ENCODE data around the gene AK9.

AK9 gene

DNA sequence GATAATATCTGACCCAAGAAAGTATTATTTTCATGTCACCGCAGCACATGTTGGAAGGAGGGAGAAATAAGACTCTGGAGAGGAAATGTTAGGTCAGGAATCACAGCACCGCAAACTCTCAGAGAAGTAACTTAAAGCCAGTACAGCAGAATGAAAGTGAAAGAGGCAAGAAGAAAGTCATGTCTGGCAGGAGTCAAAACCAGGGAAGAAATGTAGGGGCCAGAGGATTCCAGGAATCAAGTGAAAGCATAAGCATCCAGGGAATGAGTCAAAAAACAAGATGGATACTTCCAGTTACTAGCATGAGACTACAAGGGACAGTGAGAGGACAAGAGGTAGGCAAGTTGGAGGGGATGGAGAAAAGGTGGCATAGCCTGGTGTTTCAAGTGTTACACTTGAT lies 80.4 kb downstream of the AK9 start:
- no peaks in the 10 kb centered on the region for H3K9me3 ChIP-seq (ENCODE audit: low read length)
- TF ChIP-seq EZH2 (IDR thresholded peaks at IDR 0.05; ENCODE audit: borderline replicate concordance, low read length): no peak
- TF ChIP-seq, protein P1, sequence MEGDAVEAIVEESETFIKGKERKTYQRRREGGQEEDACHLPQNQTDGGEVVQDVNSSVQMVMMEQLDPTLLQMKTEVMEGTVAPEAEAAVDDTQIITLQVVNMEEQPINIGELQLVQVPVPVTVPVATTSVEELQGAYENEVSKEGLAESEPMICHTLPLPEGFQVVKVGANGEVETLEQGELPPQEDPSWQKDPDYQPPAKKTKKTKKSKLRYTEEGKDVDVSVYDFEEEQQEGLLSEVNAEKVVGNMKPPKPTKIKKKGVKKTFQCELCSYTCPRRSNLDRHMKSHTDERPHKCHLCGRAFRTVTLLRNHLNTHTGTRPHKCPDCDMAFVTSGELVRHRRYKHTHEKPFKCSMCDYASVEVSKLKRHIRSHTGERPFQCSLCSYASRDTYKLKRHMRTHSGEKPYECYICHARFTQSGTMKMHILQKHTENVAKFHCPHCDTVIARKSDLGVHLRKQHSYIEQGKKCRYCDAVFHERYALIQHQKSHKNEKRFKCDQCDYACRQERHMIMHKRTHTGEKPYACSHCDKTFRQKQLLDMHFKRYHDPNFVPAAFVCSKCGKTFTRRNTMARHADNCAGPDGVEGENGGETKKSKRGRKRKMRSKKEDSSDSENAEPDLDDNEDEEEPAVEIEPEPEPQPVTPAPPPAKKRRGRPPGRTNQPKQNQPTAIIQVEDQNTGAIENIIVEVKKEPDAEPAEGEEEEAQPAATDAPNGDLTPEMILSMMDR (IDR thresholded peaks at IDR 0.05; ENCODE audit: low read length): no peak
- H2AFZ ChIP-seq (ENCODE audit: low read length): no peak overlapping the region
- H3K4me3 ChIP-seq (ENCODE audit: low read depth, low read length, poor library complexity, severe bottlenecking): no peak overlapping the region
- H3K4me1 ChIP-seq (ENCODE audit: insufficient read depth, low read length, severe bottlenecking): no peaks in the 10 kb centered on the region
- H3K36me3 ChIP-seq (ENCODE audit: insufficient read depth, low read length): no peaks in the 10 kb centered on the region
- no peaks in the 10 kb centered on the region for H3K79me2 ChIP-seq (ENCODE audit: insufficient read depth, low read length)
- no peaks in the 10 kb centered on the region for H3K9me2 ChIP-seq (ENCODE audit: low read depth, low read length)
- H3K4me2 ChIP-seq (ENCODE audit: low read length): no peak overlapping the region
- H3K27me3 ChIP-seq (ENCODE audit: insufficient read depth, low read length): no peaks in the 10 kb centered on the region
- no peaks in the 10 kb centered on the region for H4K20me1 ChIP-seq (ENCODE audit: insufficient read depth, low read length)
- no peak overlapping the region for H3K9ac ChIP-seq (ENCODE audit: low read length)
- H3F3A ChIP-seq (ENCODE audit: insufficient read depth, low read length): no peaks in the 10 kb centered on the region
- no peak overlapping the region for H3K27ac ChIP-seq (ENCODE audit: low read depth, low read length, poor library complexity, severe bottlenecking)

GRCh38 chr6:109609737-109610136 lies 81.3 kb downstream of the AK9 start:
- no peak overlapping the region for H3K4me3 ChIP-seq (ENCODE audit: low read depth, low read length, poor library complexity, severe bottlenecking)
- no peaks in the 10 kb centered on the region for H3K36me3 ChIP-seq (ENCODE audit: insufficient read depth, low read length)
- H3K9ac ChIP-seq (ENCODE audit: low read length): no peak overlapping the region
- no peaks in the 10 kb centered on the region for H3K79me2 ChIP-seq (ENCODE audit: insufficient read depth, low read length)
- no peaks in the 10 kb centered on the region for H3F3A ChIP-seq (ENCODE audit: insufficient read depth, low read length)
- H3K27me3 ChIP-seq (ENCODE audit: insufficient read depth, low read length): no peaks in the 10 kb centered on the region
- no peak overlapping the region for H3K4me2 ChIP-seq (ENCODE audit: low read length)
- no peak overlapping the region for H3K27ac ChIP-seq (ENCODE audit: low read depth, low read length, poor library complexity, severe bottlenecking)
- TF ChIP-seq, protein P1 (IDR thresholded peaks at IDR 0.05; ENCODE audit: low read length): no peak
- TF ChIP-seq EZH2 (IDR thresholded peaks at IDR 0.05; ENCODE audit: borderline replicate concordance, low read length): no peak
- H2AFZ ChIP-seq (ENCODE audit: low read length): no peak overlapping the region
- no peaks in the 10 kb centered on the region for H3K4me1 ChIP-seq (ENCODE audit: insufficient read depth, low read length, severe bottlenecking)
- H3K9me2 ChIP-seq (ENCODE audit: low read depth, low read length): no peaks in the 10 kb centered on the region
- H3K9me3 ChIP-seq (ENCODE audit: low read length): no peaks in the 10 kb centered on the region
- H4K20me1 ChIP-seq (ENCODE audit: insufficient read depth, low read length): no peaks in the 10 kb centered on the region

- no peak overlapping the region for H3K27ac ChIP-seq (ENCODE audit: low read depth, low read length, poor library complexity, severe bottlenecking)
- no peak overlapping the region for H2AFZ ChIP-seq (ENCODE audit: low read length)
- no peaks in the 10 kb centered on the region for H4K20me1 ChIP-seq (ENCODE audit: insufficient read depth, low read length)
- TF ChIP-seq, protein P1 (IDR thresholded peaks at IDR 0.05; ENCODE audit: low read length): no peak
- no peak for TF ChIP-seq EZH2 (IDR thresholded peaks at IDR 0.05; ENCODE audit: borderline replicate concordance, low read length)
- H3K9me2 ChIP-seq (ENCODE audit: low read depth, low read length): no peaks in the 10 kb centered on the region
- H3K4me2 ChIP-seq (ENCODE audit: low read length): no peak overlapping the region
- H3K79me2 ChIP-seq (ENCODE audit: insufficient read depth, low read length): no peaks in the 10 kb centered on the region
- H3K27me3 ChIP-seq (ENCODE audit: insufficient read depth, low read length): no peaks in the 10 kb centered on the region
- H3F3A ChIP-seq (ENCODE audit: insufficient read depth, low read length): no peaks in the 10 kb centered on the region
- H3K9ac ChIP-seq (ENCODE audit: low read length): no peak overlapping the region
- H3K9me3 ChIP-seq (ENCODE audit: low read length): no peaks in the 10 kb centered on the region
- no peaks in the 10 kb centered on the region for H3K36me3 ChIP-seq (ENCODE audit: insufficient read depth, low read length)
- H3K4me3 ChIP-seq (ENCODE audit: low read depth, low read length, poor library complexity, severe bottlenecking): no peak overlapping the region
- no peaks in the 10 kb centered on the region for H3K4me1 ChIP-seq (ENCODE audit: insufficient read depth, low read length, severe bottlenecking)
These were observed 84.6 kb downstream of the AK9 start for GRCh38 chr6:109606359-109606758.
